ENCODE measurements around the gene TRIM49C.
"Not testable (repeated sequence)": the region's sequence is repeated elsewhere in the genome, so short reads cannot be mapped to it uniquely, and the experiment has no call there.

The TRIM49C gene, protein sequence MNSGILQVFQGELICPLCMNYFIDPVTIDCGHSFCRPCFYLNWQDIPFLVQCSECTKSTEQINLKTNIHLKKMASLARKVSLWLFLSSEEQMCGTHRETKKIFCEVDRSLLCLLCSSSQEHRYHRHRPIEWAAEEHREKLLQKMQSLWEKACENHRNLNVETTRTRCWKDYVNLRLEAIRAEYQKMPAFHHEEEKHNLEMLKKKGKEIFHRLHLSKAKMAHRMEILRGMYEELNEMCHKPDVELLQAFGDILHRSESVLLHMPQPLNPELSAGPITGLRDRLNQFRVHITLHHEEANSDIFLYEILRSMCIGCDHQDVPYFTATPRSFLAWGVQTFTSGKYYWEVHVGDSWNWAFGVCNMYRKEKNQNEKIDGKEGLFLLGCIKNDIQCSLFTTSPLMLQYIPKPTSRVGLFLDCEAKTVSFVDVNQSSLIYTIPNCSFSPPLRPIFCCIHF

DNA sequence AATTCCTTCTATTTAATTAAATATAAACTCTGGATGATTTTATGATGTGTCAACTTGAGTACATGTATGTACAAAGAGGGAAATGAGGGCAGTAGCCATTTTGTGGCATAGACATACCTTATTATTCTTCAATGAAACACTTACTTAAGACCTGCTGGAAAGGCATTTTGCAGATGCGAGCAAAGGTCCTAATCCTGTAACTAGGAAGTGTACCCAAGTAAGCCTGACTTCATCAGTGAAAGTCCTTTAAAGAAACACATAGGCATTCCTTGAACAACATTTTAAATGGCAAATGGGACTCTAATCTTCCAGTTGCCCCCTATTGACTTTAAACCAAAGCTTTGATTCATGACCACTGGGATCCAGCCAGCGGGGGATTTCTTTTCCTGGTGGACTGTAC is at the start of gene TRIM49C:
TRIM49C (plus strand) TSS at position 301 of the 400 bp plus-strand sequence. CDS start 4,106 bp downstream, outside the sequence.
- H3K27ac ChIP-seq: not testable (repeated sequence)

DNA sequence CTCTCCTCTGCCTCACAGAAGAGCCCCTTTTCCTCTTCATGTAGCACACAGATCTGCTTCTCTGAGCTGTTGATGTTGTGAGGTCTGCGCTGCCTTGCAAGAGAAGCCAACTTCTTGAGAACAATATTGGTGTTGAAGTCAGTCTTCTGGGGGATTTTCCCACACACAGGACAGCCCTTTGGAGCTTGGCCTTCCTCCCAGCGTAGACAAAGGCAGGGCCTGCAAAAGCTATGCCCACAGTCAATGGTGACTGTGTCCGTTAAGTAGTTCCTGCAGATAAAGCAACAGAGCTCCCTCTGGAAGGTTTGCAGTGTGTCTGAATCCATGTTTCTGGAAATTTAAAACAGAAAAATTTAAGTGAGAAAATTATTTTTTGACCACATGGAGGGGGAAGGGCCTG is 6.7 kb upstream of the TRIM49C start:
- not testable (repeated sequence) for H3K27ac ChIP-seq

DNA sequence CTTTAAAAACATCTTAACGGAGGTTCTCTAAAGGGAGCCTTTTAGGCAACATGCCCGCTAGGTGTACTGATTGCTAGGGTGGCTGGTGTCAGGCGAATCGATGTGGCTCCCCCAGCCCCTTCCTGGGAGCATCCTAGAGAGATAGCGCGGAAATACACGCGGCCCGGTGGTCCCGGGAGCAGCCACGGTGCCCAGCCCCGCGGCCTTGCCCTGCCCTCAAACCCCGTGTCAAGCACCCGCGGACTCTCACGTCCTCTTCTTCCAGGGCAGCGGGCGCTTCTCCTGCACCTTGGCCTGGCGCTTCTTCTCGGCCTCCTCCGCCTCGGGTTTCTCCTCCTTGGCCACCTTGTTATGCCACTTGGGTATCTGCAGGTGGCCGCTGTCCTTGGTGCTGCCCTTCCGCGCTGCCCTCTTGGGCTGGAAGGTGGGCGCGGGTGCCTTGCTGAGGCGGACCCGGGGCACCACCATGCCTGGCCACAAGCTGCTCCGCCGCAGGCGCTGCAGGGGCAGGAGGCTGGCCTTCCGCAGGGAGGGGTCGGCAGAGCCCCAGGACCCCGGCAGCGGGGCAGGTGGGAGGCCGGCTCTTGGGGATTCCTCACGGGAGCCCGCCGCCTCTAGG is 20.8 kb downstream of the TRIM49C start:
- not testable (repeated sequence) for H3K27ac ChIP-seq

DNA sequence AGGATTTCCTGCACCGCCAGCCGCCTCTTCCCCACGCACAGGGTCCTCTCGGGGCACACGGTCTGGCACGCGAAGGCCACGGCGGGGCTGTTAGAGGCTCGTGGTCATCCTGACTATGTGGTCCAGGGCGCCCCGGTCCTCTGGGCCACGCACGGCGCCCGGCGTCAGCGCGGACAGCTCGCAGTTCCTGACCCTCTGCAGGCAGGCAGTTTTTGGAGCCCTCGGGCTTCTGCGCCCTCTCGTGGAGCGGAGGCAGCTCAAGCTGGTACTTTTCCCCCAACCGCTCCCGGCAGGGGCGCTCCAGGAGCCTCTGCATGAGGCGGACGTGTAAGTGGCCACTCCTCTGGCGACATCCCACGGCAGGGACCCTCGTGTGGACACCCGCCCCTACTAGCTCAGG is 21.4 kb downstream of the TRIM49C start:
- not testable (repeated sequence) for H3K27ac ChIP-seq

DNA sequence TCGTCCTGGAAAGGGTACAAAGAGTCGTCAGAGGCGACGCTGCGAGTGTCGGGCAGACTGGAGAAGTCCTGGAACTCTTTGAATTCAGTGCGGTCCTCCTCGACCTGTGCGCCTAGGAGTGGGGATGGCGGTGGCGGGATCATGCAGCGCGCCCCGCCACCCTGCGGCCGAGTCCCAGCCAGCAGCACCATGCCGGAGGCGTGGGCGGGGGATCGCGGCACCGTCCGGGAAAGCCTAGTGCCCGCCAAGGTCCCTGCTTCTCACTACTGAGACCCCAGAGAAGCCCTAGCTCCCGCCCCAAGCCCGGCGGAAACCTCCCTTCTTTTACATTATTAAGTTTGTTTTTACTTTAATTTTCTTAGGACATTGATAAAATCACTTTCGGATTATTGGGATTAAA is 22.6 kb downstream of the TRIM49C start:
- not testable (repeated sequence) for H3K27ac ChIP-seq

DNA sequence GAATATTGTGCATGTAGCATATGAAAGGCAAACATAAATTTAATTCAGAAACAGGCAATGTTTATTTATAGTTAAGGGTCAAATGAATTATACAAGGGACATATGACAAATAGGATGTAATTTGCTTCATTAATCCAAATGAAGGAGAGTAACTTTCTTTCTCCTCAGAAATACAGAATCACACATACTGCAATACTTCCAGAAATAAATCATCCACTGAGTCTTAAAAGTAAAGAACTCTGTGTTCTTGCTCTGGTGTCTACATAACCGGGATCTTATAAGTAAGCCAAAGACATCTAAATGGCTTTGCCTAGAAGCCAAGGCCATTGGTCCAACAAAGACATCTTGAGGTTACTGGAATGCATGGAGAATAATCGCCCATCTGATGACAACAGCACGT is 54.7 kb downstream of the TRIM49C start, which contains the start of gene UBTFL1:
UBTFL1 (plus strand) TSS at position 301 of the 400 bp plus-strand sequence; CDS start at position 301, 0 bp downstream.
- H3K27ac ChIP-seq: not testable (repeated sequence)

DNA sequence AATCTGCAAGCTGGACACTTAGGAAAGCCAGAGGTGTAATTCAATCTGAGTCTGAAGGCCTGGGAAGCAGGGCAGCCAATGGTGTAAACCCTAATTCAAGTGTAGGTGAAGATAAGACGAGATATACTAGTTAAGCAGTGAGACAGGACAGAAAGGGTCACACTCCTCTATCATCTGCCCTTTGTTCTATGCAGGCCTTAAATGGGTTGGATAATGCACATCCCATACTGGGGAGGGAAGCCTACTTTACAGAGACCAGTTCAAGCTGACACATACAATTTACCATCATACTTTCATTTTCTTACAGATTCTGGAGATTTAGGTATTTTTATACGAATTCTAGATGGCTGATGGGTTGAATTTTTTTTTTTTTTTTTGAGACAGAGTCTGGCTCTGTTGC is 57.8 kb downstream of the TRIM49C start:
- not testable (repeated sequence) for H3K27ac ChIP-seq

All from VCaP (cell line).